Panc1 (cell line): ENCODE results near the gene IGSF11.

Experiments
- POLR2AphosphoS5 ChIP-seq: IDR thresholded peaks from 2 replicates; pipeline ENCODE4 v1.6.1; 2012; ENCODE audit warnings: mild to moderate bottlenecking, low read depth, low read length, moderate library complexity
- TF ChIP-seq, protein P1 (sequence below): fragments of 450-650 bp; IDR thresholded peaks from 2 replicates; pipeline ENCODE4 v1.5.1; 2017; ENCODE audit warnings: mild to moderate bottlenecking

- TF ChIP-seq, protein P1, sequence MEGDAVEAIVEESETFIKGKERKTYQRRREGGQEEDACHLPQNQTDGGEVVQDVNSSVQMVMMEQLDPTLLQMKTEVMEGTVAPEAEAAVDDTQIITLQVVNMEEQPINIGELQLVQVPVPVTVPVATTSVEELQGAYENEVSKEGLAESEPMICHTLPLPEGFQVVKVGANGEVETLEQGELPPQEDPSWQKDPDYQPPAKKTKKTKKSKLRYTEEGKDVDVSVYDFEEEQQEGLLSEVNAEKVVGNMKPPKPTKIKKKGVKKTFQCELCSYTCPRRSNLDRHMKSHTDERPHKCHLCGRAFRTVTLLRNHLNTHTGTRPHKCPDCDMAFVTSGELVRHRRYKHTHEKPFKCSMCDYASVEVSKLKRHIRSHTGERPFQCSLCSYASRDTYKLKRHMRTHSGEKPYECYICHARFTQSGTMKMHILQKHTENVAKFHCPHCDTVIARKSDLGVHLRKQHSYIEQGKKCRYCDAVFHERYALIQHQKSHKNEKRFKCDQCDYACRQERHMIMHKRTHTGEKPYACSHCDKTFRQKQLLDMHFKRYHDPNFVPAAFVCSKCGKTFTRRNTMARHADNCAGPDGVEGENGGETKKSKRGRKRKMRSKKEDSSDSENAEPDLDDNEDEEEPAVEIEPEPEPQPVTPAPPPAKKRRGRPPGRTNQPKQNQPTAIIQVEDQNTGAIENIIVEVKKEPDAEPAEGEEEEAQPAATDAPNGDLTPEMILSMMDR, result no peak
- no peak for TF ChIP-seq POLR2AphosphoS5
These were observed 96.3 kb downstream of the IGSF11 start for GRCh38 chr3:118938183-118938961.
